Measurements from ENCODE around the gene PP2D1. TPM values are rescaled to one million over a fixed set of nuclear protein-coding genes. Genes with fewer than 3 reads are reported as not detected.

The PP2D1 gene
- polyA plus RNA-seq, 2 of the 4 experiments (the other 2 are of a cell fraction) = not detected

DNA sequence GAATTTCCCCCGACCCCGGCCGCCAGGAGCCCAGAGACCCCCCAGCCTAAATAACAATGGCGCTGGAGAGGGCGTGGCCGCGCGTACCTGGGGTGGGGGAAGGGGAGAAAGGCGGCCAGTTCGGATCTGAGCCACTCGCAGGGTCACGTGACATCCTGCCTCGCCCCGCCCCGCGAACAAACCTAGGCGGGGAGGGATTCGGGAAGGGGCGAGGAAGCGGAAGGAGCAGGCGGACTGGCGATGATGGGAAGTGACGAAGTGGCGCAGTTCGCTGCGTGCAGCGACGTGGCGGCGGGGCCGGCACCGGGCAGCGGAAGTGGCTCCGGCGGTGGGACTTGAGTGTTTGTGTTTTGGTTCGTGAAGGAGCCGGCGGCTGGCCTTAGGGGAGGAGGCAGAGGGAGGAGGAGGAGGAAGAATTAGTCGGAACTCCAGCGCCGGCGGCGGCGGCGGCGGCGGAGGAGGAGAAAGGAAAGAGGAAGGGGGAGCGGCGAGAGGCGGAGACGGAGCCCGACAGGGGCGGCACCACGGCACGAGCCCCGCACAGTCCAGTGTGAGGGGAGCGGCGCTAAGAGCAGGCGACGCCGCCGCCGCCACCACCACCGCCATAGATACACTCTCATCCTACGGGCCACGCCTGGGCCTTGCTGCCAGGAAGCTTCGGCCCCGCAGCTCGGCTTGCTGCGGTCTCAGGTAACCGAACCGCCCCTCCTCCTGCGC, 65.1 kb downstream of the PP2D1 start, which contains the start of gene RAB5A (continued):
- TF ChIP-seq, protein P1, sequence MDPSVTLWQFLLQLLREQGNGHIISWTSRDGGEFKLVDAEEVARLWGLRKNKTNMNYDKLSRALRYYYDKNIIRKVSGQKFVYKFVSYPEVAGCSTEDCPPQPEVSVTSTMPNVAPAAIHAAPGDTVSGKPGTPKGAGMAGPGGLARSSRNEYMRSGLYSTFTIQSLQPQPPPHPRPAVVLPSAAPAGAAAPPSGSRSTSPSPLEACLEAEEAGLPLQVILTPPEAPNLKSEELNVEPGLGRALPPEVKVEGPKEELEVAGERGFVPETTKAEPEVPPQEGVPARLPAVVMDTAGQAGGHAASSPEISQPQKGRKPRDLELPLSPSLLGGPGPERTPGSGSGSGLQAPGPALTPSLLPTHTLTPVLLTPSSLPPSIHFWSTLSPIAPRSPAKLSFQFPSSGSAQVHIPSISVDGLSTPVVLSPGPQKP (IDR thresholded peaks at IDR 0.05; ENCODE audit: low read depth, low read length) = no peak
- TF ChIP-seq, protein P2, sequence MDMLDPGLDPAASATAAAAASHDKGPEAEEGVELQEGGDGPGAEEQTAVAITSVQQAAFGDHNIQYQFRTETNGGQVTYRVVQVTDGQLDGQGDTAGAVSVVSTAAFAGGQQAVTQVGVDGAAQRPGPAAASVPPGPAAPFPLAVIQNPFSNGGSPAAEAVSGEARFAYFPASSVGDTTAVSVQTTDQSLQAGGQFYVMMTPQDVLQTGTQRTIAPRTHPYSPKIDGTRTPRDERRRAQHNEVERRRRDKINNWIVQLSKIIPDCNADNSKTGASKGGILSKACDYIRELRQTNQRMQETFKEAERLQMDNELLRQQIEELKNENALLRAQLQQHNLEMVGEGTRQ (IDR thresholded peaks at IDR 0.05) = peak; percentile 97
- TF ChIP-seq, protein P3, sequence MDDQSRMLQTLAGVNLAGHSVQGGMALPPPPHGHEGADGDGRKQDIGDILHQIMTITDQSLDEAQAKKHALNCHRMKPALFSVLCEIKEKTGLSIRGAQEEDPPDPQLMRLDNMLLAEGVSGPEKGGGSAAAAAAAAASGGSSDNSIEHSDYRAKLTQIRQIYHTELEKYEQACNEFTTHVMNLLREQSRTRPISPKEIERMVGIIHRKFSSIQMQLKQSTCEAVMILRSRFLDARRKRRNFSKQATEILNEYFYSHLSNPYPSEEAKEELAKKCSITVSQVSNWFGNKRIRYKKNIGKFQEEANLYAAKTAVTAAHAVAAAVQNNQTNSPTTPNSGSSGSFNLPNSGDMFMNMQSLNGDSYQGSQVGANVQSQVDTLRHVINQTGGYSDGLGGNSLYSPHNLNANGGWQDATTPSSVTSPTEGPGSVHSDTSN (IDR thresholded peaks at IDR 0.05) = no peak
- TF ChIP-seq, protein P4, sequence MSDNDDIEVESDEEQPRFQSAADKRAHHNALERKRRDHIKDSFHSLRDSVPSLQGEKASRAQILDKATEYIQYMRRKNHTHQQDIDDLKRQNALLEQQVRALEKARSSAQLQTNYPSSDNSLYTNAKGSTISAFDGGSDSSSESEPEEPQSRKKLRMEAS (IDR thresholded peaks at IDR 0.05) = peak; percentile 87
- TF ChIP-seq, protein P5, sequence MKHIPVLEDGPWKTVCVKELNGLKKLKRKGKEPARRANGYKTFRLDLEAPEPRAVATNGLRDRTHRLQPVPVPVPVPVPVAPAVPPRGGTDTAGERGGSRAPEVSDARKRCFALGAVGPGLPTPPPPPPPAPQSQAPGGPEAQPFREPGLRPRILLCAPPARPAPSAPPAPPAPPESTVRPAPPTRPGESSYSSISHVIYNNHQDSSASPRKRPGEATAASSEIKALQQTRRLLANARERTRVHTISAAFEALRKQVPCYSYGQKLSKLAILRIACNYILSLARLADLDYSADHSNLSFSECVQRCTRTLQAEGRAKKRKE (CRISPR knock-in tag; IDR thresholded peaks at IDR 0.05; ENCODE audit: low read depth) = no peak
- TF ChIP-seq EHF (CRISPR knock-in tag; IDR thresholded peaks at IDR 0.05) (no peak), JUNB (IDR thresholded peaks at IDR 0.05) (no peak), SMC3 (IDR thresholded peaks at IDR 0.05) (no peak), ZFP36 (IDR thresholded peaks at IDR 0.05; ENCODE audit: borderline replicate concordance, partially characterized antibody) (no peak), ZC3H11A (IDR thresholded peaks at IDR 0.05) (no peak), BHLHE40 (IDR thresholded peaks at IDR 0.05; ENCODE audit: low read depth, low read length) (peak; percentile 51), ZNF302 (CRISPR knock-in tag; IDR thresholded peaks at IDR 0.05) (no peak), CBX2 (IDR thresholded peaks at IDR 0.05; ENCODE audit: borderline replicate concordance, low read depth) (no peak), FOSB (CRISPR knock-in tag; IDR thresholded peaks at IDR 0.05) (no peak), POLR2A (IDR thresholded peaks at IDR 0.05; ENCODE audit: low read length) (peak; percentile 33), JUN (IDR thresholded peaks at IDR 0.05) (peak in 1 of 2 experiments; percentile 76; a peak in 2 of 5 replicates), TFCP2L1 (CRISPR knock-in tag; IDR thresholded peaks at IDR 0.05) (peak; percentile 22; the same call in 1 of the 2 replicates), MAFK (IDR thresholded peaks at IDR 0.05; ENCODE audit: partially characterized antibody) (no peak), EP300 (IDR thresholded peaks at IDR 0.05) (no peak), KDM1A (IDR thresholded peaks at IDR 0.05; ENCODE audit: low read depth) (no peak)
- TF ChIP-seq, protein P6, sequence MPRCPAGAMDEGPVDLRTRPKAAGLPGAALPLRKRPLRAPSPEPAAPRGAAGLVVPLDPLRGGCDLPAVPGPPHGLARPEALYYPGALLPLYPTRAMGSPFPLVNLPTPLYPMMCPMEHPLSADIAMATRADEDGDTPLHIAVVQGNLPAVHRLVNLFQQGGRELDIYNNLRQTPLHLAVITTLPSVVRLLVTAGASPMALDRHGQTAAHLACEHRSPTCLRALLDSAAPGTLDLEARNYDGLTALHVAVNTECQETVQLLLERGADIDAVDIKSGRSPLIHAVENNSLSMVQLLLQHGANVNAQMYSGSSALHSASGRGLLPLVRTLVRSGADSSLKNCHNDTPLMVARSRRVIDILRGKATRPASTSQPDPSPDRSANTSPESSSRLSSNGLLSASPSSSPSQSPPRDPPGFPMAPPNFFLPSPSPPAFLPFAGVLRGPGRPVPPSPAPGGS (IDR thresholded peaks at IDR 0.05) = peak; percentile 13; the same call in 1 of the 3 replicates
- TF ChIP-seq, protein P7, sequence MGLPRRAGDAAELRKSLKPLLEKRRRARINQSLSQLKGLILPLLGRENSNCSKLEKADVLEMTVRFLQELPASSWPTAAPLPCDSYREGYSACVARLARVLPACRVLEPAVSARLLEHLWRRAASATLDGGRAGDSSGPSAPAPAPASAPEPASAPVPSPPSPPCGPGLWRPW (IDR thresholded peaks at IDR 0.05) = no peak
- TF ChIP-seq, protein P8, sequence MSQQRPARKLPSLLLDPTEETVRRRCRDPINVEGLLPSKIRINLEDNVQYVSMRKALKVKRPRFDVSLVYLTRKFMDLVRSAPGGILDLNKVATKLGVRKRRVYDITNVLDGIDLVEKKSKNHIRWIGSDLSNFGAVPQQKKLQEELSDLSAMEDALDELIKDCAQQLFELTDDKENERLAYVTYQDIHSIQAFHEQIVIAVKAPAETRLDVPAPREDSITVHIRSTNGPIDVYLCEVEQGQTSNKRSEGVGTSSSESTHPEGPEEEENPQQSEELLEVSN (IDR thresholded peaks at IDR 0.05; ENCODE audit: borderline replicate concordance, low read depth) = peak; percentile 3; the same call in 1 of the 2 replicates
